WTC11 (cell line): ENCODE data around the gene PDZD2.

Experiments used
- CREM ChIP-seq: sonication (generic); formaldehyde crosslinking; IDR thresholded peaks from 2 replicates; pipeline ENCODE4 v1.8.1; 2022; ENCODE audit warnings: mild to moderate bottlenecking, missing genetic modification reagents, moderate library complexity
- ESRRA ChIP-seq: sonication (generic); formaldehyde crosslinking; IDR thresholded peaks from 2 replicates; pipeline ENCODE4 v1.8.1; 2022; ENCODE audit warnings: mild to moderate bottlenecking, missing genetic modification reagents, borderline replicate concordance
- MYBL2 ChIP-seq: sonication (generic); formaldehyde crosslinking; IDR thresholded peaks from 2 replicates; pipeline ENCODE4 v1.8.1; 2023; ENCODE audit warnings: mild to moderate bottlenecking, moderate library complexity, missing genetic modification reagents
- RORB ChIP-seq: fragments of 250-450 bp; sonication (Bioruptor Pico); IDR thresholded peaks from 2 replicates; pipeline ENCODE4 v1.9.0; 2021; ENCODE audit warnings: mild to moderate bottlenecking
- SMAD4 ChIP-seq: sonication (generic); formaldehyde crosslinking; IDR thresholded peaks from 2 replicates; pipeline ENCODE4 v1.8.0; 2022; ENCODE audit warnings: mild to moderate bottlenecking, missing genetic modification reagents
- ZNF263 ChIP-seq: sonication (generic); formaldehyde crosslinking; IDR thresholded peaks from 2 replicates; pipeline ENCODE4 v1.8.1; 2022; ENCODE audit warnings: low read depth, mild to moderate bottlenecking, moderate library complexity, missing genetic modification reagents
- TF ChIP-seq, protein P1 (sequence below): fragments of 200-600 bp; IDR thresholded peaks from 2 replicates; pipeline ENCODE4 v1.8.0; 2022; ENCODE audit warnings: antibody characterized with exemption
- TF ChIP-seq, protein P2 (sequence below): sonication (generic); formaldehyde crosslinking; IDR thresholded peaks from 2 replicates; pipeline ENCODE4 v1.8.1; 2022; ENCODE audit warnings: missing genetic modification reagents, borderline replicate concordance
- TF ChIP-seq, protein P3 (sequence below): fragments of 250-450 bp; sonication (Bioruptor Pico); IDR thresholded peaks from 2 replicates; pipeline ENCODE4 v1.8.0; 2021; ENCODE audit warnings: mild to moderate bottlenecking

DNA sequence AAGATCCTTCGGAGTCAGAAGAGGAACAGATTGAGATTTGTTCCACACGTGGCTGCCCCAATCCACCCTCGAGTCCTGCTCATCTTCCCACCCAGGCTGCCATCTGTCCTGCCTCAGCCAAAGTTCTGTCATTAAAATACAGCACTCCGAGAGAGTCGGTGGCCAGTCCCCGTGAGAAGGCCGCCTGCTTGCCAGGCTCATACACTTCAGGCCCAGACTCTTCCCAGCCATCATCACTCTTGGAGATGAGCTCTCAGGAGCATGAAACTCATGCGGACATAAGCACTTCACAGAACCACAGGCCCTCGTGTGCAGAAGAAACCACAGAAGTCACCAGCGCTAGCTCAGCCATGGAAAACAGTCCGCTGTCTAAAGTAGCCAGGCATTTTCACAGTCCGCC is 449.3 kb downstream of the PDZD2 start:
- TF ChIP-seq SMAD4 (CRISPR knock-in tag): no peak
- no peak for TF ChIP-seq CREM (CRISPR knock-in tag)
- TF ChIP-seq, protein P1, sequence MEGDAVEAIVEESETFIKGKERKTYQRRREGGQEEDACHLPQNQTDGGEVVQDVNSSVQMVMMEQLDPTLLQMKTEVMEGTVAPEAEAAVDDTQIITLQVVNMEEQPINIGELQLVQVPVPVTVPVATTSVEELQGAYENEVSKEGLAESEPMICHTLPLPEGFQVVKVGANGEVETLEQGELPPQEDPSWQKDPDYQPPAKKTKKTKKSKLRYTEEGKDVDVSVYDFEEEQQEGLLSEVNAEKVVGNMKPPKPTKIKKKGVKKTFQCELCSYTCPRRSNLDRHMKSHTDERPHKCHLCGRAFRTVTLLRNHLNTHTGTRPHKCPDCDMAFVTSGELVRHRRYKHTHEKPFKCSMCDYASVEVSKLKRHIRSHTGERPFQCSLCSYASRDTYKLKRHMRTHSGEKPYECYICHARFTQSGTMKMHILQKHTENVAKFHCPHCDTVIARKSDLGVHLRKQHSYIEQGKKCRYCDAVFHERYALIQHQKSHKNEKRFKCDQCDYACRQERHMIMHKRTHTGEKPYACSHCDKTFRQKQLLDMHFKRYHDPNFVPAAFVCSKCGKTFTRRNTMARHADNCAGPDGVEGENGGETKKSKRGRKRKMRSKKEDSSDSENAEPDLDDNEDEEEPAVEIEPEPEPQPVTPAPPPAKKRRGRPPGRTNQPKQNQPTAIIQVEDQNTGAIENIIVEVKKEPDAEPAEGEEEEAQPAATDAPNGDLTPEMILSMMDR: no peak
- no peak for TF ChIP-seq MYBL2
- TF ChIP-seq, protein P2, sequence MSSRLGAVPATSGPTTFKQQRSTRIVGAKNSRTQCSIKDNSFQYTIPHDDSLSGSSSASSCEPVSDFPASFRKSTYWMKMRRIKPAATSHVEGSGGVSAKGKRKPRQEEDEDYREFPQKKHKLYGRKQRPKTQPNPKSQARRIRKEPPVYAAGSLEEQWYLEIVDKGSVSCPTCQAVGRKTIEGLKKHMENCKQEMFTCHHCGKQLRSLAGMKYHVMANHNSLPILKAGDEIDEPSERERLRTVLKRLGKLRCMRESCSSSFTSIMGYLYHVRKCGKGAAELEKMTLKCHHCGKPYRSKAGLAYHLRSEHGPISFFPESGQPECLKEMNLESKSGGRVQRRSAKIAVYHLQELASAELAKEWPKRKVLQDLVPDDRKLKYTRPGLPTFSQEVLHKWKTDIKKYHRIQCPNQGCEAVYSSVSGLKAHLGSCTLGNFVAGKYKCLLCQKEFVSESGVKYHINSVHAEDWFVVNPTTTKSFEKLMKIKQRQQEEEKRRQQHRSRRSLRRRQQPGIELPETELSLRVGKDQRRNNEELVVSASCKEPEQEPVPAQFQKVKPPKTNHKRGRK (CRISPR knock-in tag): no peak
- TF ChIP-seq ESRRA: no peak
- TF ChIP-seq ZNF263 (CRISPR knock-in tag): no peak
- TF ChIP-seq, protein P3, sequence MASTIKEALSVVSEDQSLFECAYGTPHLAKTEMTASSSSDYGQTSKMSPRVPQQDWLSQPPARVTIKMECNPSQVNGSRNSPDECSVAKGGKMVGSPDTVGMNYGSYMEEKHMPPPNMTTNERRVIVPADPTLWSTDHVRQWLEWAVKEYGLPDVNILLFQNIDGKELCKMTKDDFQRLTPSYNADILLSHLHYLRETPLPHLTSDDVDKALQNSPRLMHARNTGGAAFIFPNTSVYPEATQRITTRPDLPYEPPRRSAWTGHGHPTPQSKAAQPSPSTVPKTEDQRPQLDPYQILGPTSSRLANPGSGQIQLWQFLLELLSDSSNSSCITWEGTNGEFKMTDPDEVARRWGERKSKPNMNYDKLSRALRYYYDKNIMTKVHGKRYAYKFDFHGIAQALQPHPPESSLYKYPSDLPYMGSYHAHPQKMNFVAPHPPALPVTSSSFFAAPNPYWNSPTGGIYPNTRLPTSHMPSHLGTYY (CRISPR knock-in tag): no peak
- no peak for TF ChIP-seq RORB (CRISPR knock-in tag)
